ENCODE data around the gene KLRK1.
A peak's percentile ranks its signal among the peaks of the same experiment; 100 is the strongest.
"Not testable (repeated sequence)": the region's sequence is repeated elsewhere in the genome, so short reads cannot be mapped to it uniquely, and the experiment has no call there.

KLRK1 gene

DNA sequence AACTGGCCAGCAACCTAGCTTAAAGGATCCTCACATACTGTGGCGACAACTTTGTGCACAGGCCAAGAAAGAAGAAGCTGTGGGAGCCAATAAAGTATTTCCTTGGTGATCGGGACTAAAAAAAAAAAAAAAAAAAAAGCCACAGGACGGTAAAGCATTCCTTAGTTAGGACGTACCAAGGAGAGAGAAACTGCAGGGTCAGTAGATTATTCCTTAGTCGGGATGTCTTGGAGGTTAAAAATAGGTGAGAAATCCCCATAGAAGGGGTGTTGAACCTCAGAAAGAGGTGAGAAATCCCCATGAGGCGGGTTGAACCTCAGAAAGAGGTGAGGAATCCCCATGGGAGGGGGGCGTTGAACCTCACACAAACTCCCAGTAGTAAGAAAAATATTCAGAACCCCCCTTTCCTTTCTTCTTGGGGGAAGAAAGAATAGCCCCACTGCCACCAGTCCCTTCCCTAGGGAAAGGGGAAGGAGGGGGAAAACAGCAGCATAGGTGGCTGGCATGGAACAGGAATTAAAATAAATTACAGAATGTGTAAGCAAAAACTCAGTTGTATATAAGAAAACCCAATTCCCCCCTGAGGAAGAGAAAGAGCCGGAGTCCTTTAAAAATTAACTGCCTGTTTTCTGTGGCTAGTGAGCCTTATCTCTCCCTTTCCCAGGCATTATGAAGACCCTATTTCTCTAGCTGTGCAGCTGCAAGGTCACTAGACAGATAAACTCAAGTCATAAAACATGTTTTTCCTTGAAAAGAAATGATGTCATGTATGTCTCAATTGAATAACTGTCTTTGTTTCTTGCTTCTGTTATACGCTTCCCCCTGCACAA lies 26.8 kb downstream of the KLRK1 start:
- no peak for FAIRE-seq

DNA sequence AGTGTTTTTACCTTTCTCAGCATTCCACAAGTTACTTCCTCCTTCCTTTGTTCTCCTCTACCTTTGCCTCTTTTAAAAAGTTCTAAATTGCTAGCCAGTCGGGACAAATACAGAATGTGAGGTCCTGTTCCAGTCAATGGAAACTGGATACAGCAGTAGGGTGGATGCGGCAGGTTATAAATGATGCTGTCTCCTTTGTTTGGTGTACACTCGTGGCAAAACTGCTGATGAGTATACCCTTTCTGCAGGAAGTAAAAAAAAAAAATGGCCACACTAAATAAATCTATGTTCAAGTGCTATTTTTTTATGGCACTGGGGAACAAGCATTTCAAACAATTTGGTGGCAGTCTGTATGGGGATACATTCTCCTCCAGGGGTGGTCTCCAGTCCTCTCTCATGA lies 27.5 kb downstream of the KLRK1 start:
- FAIRE-seq: no peak

DNA sequence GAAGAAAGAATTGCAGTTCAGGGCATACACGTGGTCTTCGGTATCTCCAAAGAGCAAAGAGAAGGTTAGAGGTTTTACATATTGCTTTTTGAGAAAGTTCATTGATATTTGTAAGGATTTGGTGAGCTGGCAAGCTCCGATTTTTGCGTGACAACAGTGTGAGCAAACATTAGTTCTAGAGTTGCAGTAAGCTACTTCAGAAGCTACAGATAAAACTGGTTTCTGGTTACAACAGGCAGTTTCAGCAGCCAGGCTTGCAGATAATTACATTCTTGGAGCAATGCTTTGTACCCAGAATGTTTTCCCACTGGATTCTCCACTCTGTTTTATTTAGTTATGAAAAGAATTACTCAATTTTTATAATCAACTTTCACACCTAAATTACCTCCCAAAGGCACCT lies 28.2 kb downstream of the KLRK1 start:
- no peak for FAIRE-seq

- FAIRE-seq: no peak
Observed at GRCh38 chr12:10361084-10361483, 28.8 kb downstream of the KLRK1 start.

- FAIRE-seq: no peak
Observed at GRCh38 chr12:10358969-10359368, 30.9 kb downstream of the KLRK1 start.

DNA sequence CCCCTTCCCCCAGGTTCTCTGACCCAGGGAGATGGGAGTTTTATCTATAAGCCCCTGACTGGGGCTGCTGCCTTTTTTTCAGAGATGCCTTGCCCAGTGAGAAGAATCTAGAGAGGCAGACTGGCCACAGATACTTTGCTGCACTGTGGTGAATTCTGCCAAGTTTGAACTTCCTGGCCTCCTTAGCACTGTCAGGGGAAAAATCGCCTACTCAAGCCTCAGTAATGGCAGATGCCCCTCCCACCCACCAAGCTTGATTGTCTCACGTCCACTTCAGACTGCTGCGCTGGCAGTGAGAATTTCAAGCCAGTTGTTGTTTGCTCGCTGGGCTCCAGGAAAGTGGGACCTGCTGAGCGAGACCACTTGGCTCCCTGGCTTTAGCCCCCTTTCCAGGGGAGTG lies 31.7 kb downstream of the KLRK1 start:
- FAIRE-seq: no peak

DNA sequence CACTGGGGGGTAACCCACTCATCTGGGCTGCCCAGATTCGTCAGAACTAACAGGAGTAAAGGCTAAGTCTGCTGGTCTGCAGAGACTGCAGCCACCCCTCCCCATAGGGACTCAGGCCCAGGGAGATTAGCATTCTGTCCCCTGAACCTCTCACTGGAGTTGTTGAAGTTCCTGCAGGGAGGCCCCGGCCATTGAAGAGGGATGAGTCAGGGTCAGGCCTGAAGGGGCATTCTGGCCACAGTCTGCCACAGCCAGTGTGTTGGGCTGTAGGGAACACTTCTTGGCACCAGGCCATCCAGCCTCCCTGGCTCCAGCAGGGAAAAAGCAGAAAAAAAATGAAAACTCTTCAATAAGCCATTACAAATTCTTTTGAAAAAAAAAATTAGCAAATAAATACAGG lies 35.3 kb downstream of the KLRK1 start:
- FAIRE-seq: no peak

GRCh38 chr12:10354071-10354470 lies 35.8 kb downstream of the KLRK1 start:
- no peak for FAIRE-seq

DNA sequence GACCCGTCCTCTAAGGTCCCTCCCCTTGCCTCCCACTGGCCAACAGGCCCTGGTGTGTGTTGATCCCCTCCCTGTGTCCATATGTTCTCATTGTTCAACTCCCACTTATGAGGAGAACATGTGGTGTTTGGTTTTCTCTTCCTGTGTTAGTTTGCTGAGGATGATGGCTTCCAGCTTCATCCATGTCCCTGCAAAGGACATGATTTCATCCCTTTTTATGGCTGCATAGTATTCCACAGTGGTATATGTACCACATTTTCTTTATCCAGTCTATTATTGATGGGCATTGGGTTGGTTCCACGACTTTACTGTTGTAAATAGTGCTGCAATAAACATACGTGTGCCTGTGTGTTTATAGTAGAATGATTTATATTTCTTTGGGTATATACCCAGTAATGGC lies 38.4 kb downstream of the KLRK1 start:
- not testable (repeated sequence) for FAIRE-seq

GRCh38 chr12:10341892-10342509 lies 47.8 kb downstream of the KLRK1 start:
- FAIRE-seq: no peak

DNA sequence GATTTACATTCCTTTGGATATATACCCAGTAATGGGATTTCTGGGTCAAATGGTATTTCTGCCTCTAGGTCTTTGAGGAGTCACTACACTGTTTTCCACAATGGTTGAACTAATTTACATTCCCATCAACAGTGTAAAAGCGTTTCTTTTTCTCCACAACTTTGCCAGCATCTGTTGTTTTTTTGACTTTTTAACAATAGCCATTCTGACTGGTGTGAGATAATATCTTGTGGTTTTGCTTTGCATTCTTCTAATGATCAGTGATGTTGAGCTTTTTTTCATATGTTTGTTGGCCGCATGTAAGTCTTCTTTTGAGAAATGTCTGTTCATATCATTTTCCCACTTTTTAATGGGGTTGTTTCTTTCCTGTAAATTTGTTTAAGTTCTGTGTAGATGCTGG lies 48.9 kb downstream of the KLRK1 start:
- FAIRE-seq: not testable (repeated sequence)

DNA sequence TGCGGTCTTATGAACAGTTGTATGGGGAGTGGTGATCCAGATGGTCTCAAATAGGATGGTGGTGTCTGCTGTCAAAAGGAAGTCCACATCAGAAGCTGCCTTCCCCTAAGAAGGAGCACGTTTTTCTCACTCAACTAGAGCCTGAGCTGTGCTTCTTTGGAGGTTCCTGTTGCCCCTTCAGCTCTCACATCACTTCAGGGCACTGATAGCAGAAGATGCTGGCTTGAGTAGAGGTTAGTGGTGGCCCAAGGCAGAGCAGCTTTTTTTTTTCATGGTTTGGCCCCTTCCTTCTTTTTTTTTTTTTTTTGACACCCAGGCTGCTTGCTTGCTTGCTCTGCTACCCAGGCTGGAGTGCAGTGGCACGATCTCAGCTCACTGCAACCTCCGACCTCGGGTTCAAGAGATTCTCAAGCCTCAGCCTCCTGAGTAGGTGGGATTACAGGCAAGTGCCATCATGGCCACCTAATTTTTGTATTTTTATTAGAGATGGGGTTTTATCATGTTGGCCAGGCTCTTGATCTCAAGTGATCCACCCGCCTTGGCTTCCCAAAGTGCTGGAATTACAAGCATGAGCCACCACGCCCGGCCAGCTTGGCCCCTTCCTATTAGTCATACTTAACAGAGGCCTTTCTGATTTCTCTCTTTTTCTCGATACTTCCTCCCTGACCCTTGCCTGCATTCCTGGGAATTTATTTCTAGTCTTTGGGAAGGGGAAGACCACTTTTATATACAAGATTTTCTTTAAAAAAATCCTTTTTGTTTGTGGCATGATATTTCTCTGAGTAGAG lies 50.6 kb downstream of the KLRK1 start:
- FAIRE-seq: no peak

DNA sequence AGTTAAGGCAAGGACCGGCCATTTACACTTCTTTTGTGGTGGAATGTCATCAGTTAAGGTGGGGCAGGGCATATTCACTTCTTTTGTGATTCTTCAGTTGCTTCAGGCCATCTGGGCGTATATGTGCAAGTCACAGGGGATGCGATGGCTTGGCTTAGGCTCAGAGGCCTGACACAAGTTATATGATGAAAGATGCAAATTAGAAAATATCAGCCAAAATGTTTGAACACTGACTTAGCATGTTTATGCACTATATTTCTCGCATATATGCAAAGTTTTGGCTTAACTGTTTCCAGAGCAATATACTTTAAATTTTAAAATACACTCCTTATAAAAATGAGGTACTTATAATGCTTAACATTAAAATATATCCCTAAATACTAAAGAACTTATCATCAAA lies 51.4 kb downstream of the KLRK1 start:
- FAIRE-seq: not testable (repeated sequence)

GRCh38 chr12:10336196-10336595 lies 53.6 kb downstream of the KLRK1 start:
- not testable (repeated sequence) for FAIRE-seq

DNA sequence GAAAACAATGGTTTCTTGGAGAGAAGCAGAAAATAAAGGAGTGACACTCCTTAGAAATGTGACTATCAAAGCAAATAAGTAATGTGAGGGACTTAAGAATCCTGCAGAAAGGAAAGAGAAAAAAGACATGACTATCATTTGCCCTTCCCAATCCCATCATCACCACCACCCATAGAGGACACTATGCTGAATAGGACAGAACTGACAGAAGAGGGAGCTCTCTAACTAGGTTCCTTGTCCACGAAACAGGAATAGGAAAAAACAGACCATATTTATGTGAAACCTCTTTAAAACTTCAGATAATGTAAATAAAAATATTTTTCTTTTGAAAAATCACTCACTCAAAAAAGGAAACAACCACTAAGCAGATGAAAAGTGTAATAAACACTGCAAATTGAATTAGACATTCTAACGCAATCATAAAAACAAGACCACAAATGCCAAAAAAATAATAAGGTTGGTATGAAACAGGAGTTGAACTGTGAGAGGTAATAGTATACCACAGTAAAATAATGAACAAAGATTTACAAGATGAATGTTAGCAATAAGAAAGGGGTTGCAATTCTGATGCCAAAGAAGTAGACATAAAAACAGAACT lies 58.1 kb downstream of the KLRK1 start:
- FAIRE-seq: peak; percentile 26

- FAIRE-seq: not testable (repeated sequence)
Observed at GRCh38 chr12:10328691-10329090, 61.1 kb downstream of the KLRK1 start.
